ENCODE results near the gene BRD3OS.

DNA sequence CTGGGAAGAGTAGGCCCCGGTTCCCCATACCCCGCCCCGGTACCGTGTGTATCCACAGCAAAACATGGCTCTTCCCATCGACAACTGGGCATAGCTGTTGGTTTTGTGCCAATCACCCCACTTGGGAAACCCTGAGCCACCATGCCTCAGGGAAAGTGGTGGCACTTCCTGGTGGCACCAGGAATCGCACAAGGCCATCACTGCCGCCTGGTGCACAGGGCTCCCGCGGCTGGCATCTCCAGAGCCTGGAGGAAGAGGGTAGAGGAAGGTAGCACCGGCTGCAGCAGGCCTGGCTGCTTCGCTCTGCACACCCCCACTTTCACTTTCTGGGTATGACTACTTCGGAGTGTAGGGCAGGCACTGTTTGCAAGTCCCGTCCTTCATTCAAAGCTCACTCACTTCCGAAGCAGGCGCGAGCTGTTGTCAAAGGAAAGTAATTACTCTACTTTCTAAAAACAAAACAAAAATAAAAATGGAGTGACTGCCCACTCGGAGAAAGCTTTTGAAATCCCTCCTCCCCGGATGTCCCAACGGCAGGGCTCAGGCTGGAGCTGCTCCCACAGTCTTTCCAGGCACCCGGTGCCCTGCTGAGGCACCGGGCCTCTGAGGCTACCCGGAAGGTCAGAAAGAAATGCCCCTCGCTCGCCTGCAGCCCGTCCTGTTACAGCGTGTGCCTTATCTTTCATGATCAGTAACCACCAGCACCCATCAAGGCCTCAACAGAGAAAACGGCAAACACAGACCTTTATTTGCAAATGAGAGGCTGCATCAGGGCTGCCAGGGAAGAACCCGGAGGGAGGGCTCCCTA is 40.5 kb downstream of the BRD3OS start:
- TF ChIP-seq TAF1 (IDR thresholded peaks at IDR 0.05; ENCODE audit: low read depth) (no peak), NFIC (IDR thresholded peaks at IDR 0.05) (no peak), TCF12 (IDR thresholded peaks at IDR 0.05; ENCODE audit: low read depth) (no peak), EP300 (IDR thresholded peaks at IDR 0.05; ENCODE audit: borderline replicate concordance) (no peak), TEAD4 (IDR thresholded peaks at IDR 0.05) (no peak), CEBPB (IDR thresholded peaks at IDR 0.05) (no peak), YY1 (IDR thresholded peaks at IDR 0.05; ENCODE audit: low read depth) (no peak), RAD21 (IDR thresholded peaks at IDR 0.05; ENCODE audit: low read depth) (no peak), EGR1 (IDR thresholded peaks at IDR 0.05) (no peak), FOXM1 (IDR thresholded peaks at IDR 0.05; ENCODE audit: borderline replicate concordance, low read depth) (no peak), ZBTB7A (IDR thresholded peaks at IDR 0.05; ENCODE audit: low read depth) (no peak), CREB1 (IDR thresholded peaks at IDR 0.05; ENCODE audit: low read depth) (no peak)
- TF ChIP-seq, protein P1, sequence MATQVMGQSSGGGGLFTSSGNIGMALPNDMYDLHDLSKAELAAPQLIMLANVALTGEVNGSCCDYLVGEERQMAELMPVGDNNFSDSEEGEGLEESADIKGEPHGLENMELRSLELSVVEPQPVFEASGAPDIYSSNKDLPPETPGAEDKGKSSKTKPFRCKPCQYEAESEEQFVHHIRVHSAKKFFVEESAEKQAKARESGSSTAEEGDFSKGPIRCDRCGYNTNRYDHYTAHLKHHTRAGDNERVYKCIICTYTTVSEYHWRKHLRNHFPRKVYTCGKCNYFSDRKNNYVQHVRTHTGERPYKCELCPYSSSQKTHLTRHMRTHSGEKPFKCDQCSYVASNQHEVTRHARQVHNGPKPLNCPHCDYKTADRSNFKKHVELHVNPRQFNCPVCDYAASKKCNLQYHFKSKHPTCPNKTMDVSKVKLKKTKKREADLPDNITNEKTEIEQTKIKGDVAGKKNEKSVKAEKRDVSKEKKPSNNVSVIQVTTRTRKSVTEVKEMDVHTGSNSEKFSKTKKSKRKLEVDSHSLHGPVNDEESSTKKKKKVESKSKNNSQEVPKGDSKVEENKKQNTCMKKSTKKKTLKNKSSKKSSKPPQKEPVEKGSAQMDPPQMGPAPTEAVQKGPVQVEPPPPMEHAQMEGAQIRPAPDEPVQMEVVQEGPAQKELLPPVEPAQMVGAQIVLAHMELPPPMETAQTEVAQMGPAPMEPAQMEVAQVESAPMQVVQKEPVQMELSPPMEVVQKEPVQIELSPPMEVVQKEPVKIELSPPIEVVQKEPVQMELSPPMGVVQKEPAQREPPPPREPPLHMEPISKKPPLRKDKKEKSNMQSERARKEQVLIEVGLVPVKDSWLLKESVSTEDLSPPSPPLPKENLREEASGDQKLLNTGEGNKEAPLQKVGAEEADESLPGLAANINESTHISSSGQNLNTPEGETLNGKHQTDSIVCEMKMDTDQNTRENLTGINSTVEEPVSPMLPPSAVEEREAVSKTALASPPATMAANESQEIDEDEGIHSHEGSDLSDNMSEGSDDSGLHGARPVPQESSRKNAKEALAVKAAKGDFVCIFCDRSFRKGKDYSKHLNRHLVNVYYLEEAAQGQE (IDR thresholded peaks at IDR 0.05; ENCODE audit: low read depth): no peak
- TF ChIP-seq, protein P2, sequence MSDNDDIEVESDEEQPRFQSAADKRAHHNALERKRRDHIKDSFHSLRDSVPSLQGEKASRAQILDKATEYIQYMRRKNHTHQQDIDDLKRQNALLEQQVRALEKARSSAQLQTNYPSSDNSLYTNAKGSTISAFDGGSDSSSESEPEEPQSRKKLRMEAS (IDR thresholded peaks at IDR 0.05): no peak

Data from Ishikawa (cell line).